Right lobe of liver (tissue), 4 donors: ENCODE results near the gene DNLZ.

Experiments
- POLR2A ChIP-seq: fragments of 450-650 bp; IDR thresholded peaks from one replicate; pipeline ENCODE4 v1.6.1; 2017; ENCODE audit warnings: antibody characterized with exemption, mild to moderate bottlenecking
- TF ChIP-seq, protein P1 (sequence below), 4 donors: fragments of 200-600 bp in 3 of 4; fragments of 450-650 bp in 1 of 4; IDR thresholded peaks; one replicate each; pipeline versions ENCODE4 v1.5.1 to v1.8.0; 2016 to 2022; ENCODE audit warnings: antibody characterized with exemption in 4 of 4, mild to moderate bottlenecking in 2 of 4
- donor health status: DM: no; HTN: no; CAD: no.
- donor health status: DM: no; HTN: no; CAD: no.
- donor health status: DM: no; HTN: yes; CAD: no.

DNA sequence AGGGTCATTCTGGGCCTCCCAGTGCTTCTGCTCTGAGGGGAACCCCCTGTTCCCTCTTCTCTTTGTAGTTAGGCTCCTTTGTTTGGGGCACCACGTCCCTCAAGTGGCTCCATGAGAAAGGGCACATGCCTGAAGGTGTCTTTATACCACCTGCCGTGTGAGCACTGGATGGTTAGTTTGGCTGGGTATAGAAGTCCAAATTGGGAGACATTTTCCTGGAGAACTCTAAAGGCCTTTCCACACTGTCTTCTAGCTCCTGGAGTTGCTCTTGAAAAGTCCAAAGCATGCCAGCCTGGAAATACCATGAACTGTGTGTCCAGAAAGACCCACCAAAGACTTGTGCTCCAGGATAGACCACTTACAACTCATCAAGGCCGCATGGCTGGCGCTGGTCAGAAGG lies 48.6 kb downstream of the DNLZ start:
- TF ChIP-seq, protein P1, sequence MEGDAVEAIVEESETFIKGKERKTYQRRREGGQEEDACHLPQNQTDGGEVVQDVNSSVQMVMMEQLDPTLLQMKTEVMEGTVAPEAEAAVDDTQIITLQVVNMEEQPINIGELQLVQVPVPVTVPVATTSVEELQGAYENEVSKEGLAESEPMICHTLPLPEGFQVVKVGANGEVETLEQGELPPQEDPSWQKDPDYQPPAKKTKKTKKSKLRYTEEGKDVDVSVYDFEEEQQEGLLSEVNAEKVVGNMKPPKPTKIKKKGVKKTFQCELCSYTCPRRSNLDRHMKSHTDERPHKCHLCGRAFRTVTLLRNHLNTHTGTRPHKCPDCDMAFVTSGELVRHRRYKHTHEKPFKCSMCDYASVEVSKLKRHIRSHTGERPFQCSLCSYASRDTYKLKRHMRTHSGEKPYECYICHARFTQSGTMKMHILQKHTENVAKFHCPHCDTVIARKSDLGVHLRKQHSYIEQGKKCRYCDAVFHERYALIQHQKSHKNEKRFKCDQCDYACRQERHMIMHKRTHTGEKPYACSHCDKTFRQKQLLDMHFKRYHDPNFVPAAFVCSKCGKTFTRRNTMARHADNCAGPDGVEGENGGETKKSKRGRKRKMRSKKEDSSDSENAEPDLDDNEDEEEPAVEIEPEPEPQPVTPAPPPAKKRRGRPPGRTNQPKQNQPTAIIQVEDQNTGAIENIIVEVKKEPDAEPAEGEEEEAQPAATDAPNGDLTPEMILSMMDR (IDR thresholded peaks at IDR 0.05): no peak
- TF ChIP-seq POLR2A: no peak
